Epithelial cell of proximal tubule (primary cell): ENCODE results near the gene DYNC2H1. TPM values are rescaled to one million over a fixed set of nuclear protein-coding genes. Genes with fewer than 3 reads are reported as not detected.

ENCODE experiments used
- DNase-seq: peaks from one replicate; pipeline ENCODE4 v3.0.0-alpha.2; 2011; ENCODE audit warnings: low read depth
- H3K4me3 ChIP-seq: 2 replicates; pipeline ENCODE4 v1.5.1; 2011; ENCODE audit warnings: low read depth, mild to moderate bottlenecking, low read length
- CTCF ChIP-seq: conservative IDR thresholded peaks from 2 replicates; pipeline ENCODE4 v1.5.1; 2012; ENCODE audit warnings: low read depth, mild to moderate bottlenecking, low read length
- total RNA-seq: library from RNA; depleted of rRNA; stranded (reverse); fragments of >200 nt; gene quantifications from 2 replicates; pipeline ENCODE4 v1.2.3, GENCODE V29; 2015

The DYNC2H1 gene
- total RNA-seq, 1 donor from 2014 or later = 13.5 TPM

DNA sequence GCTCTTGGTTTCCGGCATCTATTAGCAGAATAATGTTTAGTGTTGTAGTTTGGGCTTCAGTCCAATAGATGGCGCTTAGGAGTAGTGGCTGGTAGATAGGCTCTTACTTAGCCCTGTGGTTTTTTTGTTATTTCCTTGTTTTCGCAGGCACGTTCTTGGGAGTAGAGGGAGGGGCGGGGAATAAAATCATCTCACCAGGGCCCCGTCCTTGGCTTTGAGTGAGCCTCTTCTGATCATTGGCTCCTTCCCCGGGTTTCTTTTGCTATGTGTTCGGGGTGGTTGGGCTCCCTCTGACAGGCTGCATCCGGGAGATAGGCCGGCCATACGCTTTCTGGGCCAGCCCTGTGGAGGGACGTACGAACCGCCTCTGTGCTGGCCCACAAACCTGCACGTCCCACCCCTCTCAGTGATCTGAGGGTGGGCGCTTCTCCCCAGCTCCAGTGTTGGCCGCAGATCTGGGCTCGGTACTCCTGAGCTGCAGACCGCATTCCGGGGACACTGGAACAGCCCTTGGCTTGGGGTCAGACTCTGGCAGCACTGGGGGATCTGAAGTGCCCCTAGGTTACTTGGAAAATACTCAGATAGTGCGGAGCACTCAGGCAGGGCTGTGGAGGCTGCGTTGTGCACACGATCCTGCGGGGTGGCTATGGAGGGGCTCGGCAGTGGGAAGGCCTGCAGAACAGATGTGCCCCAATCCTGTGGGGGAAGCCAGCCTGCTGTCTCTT is 217.0 kb downstream of the DYNC2H1 start:
- TF ChIP-seq CTCF = peak; percentile 93
- H3K4me3 ChIP-seq = peak overlapping the region; percentile 37
- DNase-seq = peak; percentile 53

GRCh38 chr11:103327721-103328120 is 218.5 kb downstream of the DYNC2H1 start:
- TF ChIP-seq CTCF = no peak
- no peak for DNase-seq
- H3K4me3 ChIP-seq = no peak overlapping the region

- no peak overlapping the region for H3K4me3 ChIP-seq
- no peak for TF ChIP-seq CTCF
- DNase-seq = no peak
These were observed 223.2 kb downstream of the DYNC2H1 start for GRCh38 chr11:103332409-103332808.

DNA sequence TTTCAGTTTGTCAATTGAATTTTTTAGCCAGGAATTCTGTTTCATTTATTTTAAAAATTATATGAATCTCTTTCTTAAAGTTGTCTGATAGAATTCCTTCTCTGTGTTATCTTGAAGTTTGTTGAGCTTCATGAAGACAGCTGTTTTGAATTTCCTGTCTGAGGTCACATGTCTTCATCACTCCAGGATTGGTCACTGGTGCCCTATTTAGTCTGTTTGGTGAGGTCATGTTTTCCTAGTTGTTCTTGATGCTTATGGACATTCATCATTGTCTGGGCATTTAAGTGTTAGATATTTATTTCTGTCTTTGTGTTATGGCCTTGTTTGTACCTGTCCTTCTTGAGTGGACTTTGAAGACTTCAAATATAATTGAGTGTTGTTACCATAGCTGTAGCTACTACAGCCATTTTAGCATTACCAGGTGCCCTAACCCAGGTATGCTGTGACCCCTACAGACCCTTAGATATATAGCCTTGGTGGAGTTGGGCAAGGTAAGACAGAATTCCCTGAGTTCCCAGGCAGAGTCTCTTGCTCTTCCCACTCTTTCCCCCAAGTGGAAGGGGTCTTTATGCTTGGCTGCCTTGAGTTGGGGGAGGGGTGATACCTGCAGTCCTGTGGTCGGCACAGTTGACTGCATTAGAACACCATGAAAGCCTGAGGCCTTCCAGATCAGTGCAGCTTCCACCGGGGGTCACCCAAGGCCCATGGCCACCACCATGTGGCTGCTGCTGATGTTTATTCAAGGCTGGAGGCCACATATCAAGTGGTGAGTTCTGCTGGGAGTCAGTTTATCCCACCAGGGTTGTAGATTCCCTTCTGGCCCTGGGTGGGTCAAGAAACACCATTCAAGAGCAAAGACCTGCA is 229.6 kb downstream of the DYNC2H1 start:
- DNase-seq = no peak
- TF ChIP-seq CTCF = peak; percentile 73
- no peak overlapping the region for H3K4me3 ChIP-seq

GRCh38 chr11:103339485-103339857 is 230.2 kb downstream of the DYNC2H1 start:
- no peak for TF ChIP-seq CTCF

DNA sequence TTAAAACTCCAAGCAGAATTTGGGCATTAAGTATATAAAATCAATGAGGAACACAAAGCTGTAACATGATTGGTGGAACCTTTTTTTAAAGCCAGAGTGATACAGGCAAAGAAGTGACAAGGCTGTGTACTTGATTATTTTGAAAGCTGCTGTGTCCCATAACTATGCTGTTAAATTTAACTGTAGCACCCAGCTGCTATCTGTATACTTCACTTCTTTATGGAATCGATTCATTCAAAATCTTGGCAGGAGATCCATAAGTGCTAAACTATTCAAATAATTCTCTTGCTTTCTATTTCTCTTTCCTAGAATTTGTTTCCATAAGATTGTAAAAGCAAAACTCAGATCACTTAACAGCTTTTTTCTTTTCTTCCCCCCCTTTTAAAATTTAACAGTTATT is 231.7 kb downstream of the DYNC2H1 start:
- H3K4me3 ChIP-seq = no peak overlapping the region
- TF ChIP-seq CTCF = no peak
- DNase-seq = no peak

More at GRCh38 chr11:103339485-103339857, 230.2 kb downstream of the DYNC2H1 start:
- DNase-seq = no peak
- H3K4me3 ChIP-seq = no peak overlapping the region
